ENCODE results near the gene SPRN.
A peak's percentile ranks its signal among the peaks of the same experiment; 100 is the strongest.

The SPRN gene

DNA sequence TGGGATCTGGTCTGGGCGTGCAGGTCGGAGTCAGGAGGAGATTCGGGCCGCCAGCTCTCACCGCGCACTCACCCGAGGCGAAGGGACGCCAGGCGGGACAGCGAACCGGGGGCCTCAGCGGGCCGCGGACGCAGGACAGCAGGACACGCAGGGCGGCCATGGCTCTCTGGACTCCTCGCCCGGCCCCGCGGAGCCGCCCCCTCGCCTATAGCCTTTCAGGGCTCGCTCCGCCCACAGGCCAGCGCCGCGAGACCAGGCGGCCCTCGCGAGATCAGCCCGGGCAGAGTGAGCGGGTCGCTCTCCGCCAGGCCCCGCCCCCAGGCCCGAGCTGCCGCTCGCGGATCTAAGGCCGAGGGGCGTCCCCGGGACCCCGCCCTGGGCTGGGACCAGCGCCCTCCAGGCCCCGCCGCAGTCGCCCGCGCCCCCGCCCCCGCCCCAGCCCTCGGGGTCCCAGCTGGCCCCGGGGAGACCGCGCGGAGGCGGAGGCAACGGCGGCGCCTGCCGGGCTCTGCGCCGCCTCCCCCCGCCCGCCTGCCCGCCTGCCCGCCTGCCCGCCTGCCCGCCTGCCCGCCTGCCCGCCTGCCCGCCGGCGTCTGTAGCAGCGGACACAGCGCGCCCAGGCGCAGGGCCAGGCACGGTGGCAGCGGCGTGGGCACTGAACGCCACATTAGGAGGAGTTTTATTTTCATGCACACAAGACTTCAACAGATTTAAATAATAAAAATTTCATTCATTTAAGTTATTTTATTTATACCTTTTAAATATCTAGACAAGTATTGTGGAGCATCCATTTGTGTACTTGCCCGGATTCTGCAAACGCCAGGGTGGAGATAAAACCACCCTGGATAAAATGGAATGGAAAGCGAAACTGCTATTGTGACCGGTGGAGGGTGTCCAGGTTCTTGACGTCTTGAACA is 51.0 kb downstream of the SPRN start, which contains the start of gene ECHS1:
TSS of gene ECHS1 (minus strand) at position 181 of the 917 bp plus-strand sequence. CDS start at position 160, 21 bp downstream.
- ATAC-seq, result peak; percentile 100
- TF ChIP-seq ZFP3 (CRISPR knock-in tag; IDR thresholded peaks at IDR 0.05) (no peak), TCF4 (CRISPR knock-in tag; IDR thresholded peaks at IDR 0.05; ENCODE audit: borderline replicate concordance) (no peak), ZNF565 (CRISPR knock-in tag; conservative IDR thresholded peaks at IDR 0.05; ENCODE audit: low read depth) (no peak), ARNTL (CRISPR knock-in tag; IDR thresholded peaks at IDR 0.05; ENCODE audit: borderline replicate concordance, low read depth) (no peak), SNAI2 (CRISPR knock-in tag; IDR thresholded peaks at IDR 0.05) (no peak), ZFP30 (CRISPR knock-in tag; IDR thresholded peaks at IDR 0.05) (no peak), CSDC2 (CRISPR knock-in tag; IDR thresholded peaks at IDR 0.05) (no peak)
- TF ChIP-seq, protein P1, sequence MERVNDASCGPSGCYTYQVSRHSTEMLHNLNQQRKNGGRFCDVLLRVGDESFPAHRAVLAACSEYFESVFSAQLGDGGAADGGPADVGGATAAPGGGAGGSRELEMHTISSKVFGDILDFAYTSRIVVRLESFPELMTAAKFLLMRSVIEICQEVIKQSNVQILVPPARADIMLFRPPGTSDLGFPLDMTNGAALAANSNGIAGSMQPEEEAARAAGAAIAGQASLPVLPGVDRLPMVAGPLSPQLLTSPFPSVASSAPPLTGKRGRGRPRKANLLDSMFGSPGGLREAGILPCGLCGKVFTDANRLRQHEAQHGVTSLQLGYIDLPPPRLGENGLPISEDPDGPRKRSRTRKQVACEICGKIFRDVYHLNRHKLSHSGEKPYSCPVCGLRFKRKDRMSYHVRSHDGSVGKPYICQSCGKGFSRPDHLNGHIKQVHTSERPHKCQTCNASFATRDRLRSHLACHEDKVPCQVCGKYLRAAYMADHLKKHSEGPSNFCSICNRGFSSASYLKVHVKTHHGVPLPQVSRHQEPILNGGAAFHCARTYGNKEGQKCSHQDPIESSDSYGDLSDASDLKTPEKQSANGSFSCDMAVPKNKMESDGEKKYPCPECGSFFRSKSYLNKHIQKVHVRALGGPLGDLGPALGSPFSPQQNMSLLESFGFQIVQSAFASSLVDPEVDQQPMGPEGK (CRISPR knock-in tag; IDR thresholded peaks at IDR 0.05; ENCODE audit: borderline replicate concordance), result no peak
- TF ChIP-seq, protein P2, sequence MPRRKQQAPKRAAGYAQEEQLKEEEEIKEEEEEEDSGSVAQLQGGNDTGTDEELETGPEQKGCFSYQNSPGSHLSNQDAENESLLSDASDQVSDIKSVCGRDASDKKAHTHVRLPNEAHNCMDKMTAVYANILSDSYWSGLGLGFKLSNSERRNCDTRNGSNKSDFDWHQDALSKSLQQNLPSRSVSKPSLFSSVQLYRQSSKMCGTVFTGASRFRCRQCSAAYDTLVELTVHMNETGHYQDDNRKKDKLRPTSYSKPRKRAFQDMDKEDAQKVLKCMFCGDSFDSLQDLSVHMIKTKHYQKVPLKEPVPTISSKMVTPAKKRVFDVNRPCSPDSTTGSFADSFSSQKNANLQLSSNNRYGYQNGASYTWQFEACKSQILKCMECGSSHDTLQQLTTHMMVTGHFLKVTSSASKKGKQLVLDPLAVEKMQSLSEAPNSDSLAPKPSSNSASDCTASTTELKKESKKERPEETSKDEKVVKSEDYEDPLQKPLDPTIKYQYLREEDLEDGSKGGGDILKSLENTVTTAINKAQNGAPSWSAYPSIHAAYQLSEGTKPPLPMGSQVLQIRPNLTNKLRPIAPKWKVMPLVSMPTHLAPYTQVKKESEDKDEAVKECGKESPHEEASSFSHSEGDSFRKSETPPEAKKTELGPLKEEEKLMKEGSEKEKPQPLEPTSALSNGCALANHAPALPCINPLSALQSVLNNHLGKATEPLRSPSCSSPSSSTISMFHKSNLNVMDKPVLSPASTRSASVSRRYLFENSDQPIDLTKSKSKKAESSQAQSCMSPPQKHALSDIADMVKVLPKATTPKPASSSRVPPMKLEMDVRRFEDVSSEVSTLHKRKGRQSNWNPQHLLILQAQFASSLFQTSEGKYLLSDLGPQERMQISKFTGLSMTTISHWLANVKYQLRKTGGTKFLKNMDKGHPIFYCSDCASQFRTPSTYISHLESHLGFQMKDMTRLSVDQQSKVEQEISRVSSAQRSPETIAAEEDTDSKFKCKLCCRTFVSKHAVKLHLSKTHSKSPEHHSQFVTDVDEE (CRISPR knock-in tag; IDR thresholded peaks at IDR 0.05), result no peak
- TF ChIP-seq, protein P3, sequence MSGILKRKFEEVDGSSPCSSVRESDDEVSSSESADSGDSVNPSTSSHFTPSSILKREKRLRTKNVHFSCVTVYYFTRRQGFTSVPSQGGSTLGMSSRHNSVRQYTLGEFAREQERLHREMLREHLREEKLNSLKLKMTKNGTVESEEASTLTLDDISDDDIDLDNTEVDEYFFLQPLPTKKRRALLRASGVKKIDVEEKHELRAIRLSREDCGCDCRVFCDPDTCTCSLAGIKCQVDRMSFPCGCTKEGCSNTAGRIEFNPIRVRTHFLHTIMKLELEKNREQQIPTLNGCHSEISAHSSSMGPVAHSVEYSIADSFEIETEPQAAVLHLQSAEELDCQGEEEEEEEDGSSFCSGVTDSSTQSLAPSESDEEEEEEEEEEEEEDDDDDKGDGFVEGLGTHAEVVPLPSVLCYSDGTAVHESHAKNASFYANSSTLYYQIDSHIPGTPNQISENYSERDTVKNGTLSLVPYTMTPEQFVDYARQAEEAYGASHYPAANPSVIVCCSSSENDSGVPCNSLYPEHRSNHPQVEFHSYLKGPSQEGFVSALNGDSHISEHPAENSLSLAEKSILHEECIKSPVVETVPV (CRISPR knock-in tag; IDR thresholded peaks at IDR 0.05), result no peak

DNA sequence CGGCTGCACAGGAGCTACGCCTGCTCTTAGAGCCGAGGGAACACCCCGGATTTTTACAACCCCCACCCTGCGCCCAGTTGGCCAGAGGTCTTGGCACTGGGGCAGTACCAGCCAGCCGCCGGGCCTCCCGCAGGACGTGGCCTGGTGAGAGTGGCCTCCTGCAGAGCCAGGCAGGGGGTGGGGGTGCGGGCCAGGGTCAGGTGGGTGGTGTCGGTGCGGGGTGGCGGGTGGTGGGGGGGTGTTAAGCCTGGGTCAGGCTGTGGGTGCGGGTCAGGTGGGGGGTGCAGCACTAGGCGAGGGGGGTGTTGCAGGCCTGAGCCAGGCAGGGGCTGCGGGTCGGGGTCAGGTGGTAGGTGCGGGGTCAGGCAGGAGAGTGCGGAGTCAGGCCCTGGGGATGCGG is 51.9 kb downstream of the SPRN start:
- ATAC-seq, result no peak
- TF ChIP-seq PPARA (CRISPR knock-in tag; IDR thresholded peaks at IDR 0.05; ENCODE audit: borderline replicate concordance) (no peak), TCF4 (CRISPR knock-in tag; IDR thresholded peaks at IDR 0.05; ENCODE audit: borderline replicate concordance) (no peak), ISL1 (CRISPR knock-in tag; IDR thresholded peaks at IDR 0.05) (no peak), TOX (CRISPR knock-in tag; IDR thresholded peaks at IDR 0.05; ENCODE audit: borderline replicate concordance) (no peak), SNAI2 (CRISPR knock-in tag; IDR thresholded peaks at IDR 0.05) (no peak)
- TF ChIP-seq, protein P2 (CRISPR knock-in tag; IDR thresholded peaks at IDR 0.05), result no peak
- TF ChIP-seq, protein P3 (CRISPR knock-in tag; IDR thresholded peaks at IDR 0.05), result no peak
- TF ChIP-seq, protein P4, sequence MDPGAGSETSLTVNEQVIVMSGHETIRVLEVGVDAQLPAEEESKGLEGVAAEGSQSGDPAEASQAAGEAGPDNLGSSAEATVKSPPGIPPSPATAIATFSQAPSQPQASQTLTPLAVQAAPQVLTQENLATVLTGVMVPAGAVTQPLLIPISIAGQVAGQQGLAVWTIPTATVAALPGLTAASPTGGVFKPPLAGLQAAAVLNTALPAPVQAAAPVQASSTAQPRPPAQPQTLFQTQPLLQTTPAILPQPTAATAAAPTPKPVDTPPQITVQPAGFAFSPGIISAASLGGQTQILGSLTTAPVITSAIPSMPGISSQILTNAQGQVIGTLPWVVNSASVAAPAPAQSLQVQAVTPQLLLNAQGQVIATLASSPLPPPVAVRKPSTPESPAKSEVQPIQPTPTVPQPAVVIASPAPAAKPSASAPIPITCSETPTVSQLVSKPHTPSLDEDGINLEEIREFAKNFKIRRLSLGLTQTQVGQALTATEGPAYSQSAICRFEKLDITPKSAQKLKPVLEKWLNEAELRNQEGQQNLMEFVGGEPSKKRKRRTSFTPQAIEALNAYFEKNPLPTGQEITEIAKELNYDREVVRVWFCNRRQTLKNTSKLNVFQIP (CRISPR knock-in tag; IDR thresholded peaks at IDR 0.05; ENCODE audit: borderline replicate concordance, low read depth), result no peak

Measured in SK-N-SH treated with all-trans-retinoic acid at 6 μM for 48 hours (cell line).